Measurements from ENCODE around the gene PLEKHM1. TPM values are rescaled to one million over a fixed set of nuclear protein-coding genes. Genes with fewer than 3 reads are reported as not detected.
"Not testable (repeated sequence)": the region's sequence is repeated elsewhere in the genome, so short reads cannot be mapped to it uniquely, and the experiment has no call there.

Gene PLEKHM1
- total RNA-seq, 1 experiment from 2014 or later: 14.7 TPM

DNA sequence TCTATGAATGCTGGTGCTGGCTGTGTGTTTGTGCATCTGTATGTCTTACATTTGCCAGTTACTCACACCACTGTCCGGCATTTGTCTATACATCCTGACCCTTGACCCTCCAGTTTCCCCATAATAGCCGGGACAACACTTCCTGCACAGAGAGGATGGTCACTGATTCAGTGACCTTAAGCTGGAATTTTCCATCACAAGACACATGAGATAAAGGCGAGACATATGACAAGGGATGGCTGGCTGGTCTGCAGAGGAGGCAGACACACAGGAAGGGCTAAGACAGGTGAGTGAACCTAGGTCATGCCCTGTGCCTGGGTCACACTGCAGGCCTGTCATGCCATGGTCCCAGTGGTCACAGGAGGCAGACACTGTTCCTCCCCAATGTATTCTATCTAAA, 18.3 kb downstream of the PLEKHM1 start:
- DNase-seq, H3K27me3 ChIP-seq, H3K36me3 ChIP-seq, H3K9me3 ChIP-seq, H3K4me3 ChIP-seq: not testable (repeated sequence)

DNA sequence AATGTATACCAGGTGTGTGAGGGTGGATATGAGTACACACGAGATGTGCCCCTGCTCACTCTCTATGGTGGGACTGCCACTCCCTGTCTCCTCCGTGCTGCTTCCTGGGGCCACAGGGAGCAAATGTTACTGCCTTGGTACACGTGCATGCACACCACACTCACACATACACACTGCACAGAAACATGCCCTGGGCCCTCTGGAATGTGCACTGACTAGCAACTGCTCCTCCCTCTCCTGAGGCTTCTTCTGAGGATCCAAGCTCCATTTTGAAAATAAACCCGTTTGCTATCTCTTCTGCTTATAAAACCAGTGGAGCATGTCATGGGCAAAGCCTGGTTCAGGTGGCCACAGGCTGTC, 21.3 kb downstream of the PLEKHM1 start:
- H3K27me3 ChIP-seq, DNase-seq, H3K36me3 ChIP-seq, H3K4me3 ChIP-seq, H3K9me3 ChIP-seq: not testable (repeated sequence)

DNA sequence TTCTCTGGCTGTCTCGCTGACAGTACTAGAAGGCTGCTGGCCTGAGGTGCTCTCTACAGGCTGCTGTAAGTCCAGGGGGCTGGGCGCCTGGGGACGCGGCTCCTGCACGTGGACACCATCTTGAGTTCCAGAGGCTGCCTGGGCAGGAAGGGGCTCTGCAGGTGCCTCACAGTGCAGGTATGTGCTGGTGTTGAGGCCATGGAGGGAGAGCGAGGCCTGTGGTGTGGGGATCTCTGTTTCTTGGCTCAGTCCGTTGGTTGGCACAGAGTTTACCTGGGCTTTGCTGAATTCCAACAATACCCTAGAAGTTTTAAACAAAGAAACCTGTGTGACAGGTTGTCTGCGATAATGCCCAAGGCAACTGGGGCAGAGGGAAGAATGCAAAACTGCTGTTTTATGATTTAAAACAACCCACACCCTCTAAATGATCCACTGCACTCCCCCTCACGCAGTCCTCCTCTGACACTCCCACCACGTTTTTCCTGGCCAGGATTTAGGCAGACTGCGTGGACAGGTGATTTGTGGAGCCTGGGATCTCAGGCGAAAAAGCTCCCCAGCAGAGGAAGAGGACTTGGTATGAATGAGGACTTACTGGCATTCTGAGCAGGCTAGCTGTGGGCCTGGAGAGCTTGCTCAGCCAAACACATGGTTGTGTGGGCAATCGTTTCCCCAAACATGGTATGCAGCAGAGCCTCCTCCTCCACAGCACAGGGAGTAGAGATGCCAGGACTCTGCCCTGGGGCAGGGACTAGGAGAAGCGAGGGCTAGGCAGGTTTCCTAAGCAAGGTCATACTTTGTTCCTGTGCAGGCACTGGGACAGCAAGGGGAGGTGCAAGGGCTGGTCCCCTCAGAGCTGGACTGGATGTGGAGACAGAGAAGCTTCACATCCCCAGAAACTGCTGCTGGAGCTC, 22.0 kb downstream of the PLEKHM1 start:
- DNase-seq, H3K4me3 ChIP-seq, H3K27me3 ChIP-seq, H3K36me3 ChIP-seq, H3K9me3 ChIP-seq: not testable (repeated sequence)

DNA sequence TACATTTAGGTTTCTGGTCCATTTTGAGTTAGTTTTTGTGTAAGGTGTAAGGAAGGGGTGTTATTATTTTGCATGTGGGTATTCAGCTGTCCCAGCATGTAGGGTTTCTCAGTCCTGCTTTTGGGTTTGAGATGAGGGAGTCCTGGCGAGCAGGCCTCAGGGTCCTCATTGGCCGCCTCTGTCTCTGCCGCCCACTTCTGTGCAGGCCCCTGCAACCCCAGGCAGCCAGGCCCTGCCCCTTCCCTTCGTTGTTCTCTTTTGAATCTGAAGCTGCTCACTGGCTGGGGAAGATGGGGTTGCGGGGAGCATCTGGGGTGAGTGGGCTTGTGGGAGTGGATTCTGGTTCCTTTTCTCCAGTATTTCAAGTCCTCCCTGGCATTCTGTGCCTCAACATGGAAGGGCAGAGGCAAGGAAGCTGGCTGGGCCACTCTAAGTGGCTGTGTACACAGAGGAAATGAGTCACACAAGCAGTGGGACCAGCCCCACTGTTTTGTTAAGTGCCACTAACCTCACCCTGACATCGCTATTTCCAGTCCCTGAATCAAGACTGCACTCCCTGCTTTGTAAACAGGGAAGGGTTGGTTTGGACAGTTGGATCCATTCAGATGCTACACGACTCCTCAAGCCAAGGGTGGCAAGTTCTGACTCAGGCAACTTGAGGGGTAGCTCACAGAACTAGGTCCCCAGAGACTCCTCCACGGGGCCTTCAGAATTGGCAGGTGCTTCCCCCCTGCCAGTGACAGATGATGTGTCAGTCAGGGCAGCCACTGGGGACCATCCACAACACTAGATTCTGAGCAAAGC, 28.8 kb downstream of the PLEKHM1 start:
- H3K4me3 ChIP-seq, H3K36me3 ChIP-seq, H3K9me3 ChIP-seq, H3K27me3 ChIP-seq: not testable (repeated sequence)
- DNase-seq: peak; percentile 39

DNA sequence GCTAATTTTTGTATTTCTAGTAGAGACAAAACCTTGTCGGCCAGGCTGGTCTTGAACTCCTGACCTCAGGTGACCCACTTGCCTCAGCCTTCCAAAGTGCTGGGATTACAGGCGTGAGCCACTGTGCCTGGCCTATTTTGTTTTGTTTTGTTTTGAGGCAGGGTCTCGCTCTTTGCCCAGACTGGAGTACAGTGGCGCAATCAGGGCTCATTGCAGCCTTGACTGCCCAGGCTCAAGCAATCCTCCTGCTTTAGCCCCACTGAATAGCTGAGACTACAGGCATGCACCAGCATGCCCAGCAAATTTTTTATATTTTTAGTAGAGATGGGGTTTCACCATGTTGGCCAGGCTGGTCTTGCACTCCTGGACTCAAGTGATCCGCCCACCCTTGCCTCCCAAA, 30.1 kb downstream of the PLEKHM1 start:
- H3K9me3 ChIP-seq, H3K27me3 ChIP-seq, H3K4me3 ChIP-seq, H3K36me3 ChIP-seq, DNase-seq: not testable (repeated sequence)

DNA sequence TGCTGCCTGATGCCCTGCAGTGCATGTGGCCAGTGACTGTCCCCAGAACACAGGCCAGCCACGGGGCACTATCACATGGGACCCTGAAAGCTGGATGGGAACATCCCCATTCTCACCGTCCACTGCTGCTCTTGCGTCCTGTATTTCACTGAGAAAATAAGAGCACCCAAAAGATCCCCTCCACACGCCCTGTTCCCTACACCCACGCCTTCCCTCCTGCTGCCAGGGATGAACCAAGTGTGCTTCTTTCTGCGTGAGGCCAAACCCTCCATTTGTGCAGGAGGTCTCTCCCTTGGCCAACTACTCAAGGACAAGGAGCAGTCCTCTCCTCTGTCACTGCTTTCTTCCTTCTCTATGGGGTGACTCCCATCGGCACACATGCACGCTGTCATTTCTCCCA, 36.2 kb downstream of the PLEKHM1 start:
- not testable (repeated sequence) for H3K36me3 ChIP-seq, DNase-seq, H3K9me3 ChIP-seq, H3K4me3 ChIP-seq, H3K27me3 ChIP-seq

DNA sequence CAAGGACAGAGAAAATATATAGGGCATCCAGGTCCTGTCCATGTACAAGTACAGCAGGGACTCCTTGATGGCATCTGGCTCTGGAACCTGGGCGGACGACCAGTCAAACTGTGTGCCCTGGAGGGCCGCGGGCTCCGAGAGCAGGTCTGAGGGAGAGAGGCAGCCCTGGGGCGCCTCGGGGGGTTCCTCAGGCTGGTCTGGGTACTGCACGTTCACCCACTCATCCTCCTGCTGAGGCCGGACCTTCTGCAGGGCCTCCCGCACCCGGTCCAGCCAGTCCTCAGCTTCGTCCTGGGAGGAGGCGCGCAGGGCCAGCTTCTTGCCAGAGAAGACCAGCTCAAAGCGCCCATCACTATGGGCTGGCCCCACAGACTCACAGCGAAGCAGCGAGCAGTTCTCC, 36.8 kb downstream of the PLEKHM1 start:
- DNase-seq, H3K27me3 ChIP-seq, H3K36me3 ChIP-seq, H3K9me3 ChIP-seq, H3K4me3 ChIP-seq: not testable (repeated sequence)

DNA sequence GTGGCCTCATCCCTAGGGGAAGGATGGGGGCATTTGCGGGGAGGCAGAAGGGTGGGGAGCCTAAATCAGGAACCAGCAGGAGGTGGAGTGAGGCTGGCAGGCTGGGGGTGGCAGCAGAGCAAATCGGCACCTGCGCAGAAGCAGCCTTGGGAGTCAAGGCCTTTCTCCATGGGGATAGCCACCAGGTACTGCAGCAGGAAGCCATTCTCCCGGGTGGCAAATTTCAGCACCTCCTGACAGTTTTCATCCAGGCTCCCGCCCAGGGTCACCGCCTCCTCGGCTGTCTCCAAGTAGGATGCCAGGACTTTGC, 37.3 kb downstream of the PLEKHM1 start:
- DNase-seq, H3K4me3 ChIP-seq, H3K27me3 ChIP-seq, H3K36me3 ChIP-seq, H3K9me3 ChIP-seq: not testable (repeated sequence)

DNA sequence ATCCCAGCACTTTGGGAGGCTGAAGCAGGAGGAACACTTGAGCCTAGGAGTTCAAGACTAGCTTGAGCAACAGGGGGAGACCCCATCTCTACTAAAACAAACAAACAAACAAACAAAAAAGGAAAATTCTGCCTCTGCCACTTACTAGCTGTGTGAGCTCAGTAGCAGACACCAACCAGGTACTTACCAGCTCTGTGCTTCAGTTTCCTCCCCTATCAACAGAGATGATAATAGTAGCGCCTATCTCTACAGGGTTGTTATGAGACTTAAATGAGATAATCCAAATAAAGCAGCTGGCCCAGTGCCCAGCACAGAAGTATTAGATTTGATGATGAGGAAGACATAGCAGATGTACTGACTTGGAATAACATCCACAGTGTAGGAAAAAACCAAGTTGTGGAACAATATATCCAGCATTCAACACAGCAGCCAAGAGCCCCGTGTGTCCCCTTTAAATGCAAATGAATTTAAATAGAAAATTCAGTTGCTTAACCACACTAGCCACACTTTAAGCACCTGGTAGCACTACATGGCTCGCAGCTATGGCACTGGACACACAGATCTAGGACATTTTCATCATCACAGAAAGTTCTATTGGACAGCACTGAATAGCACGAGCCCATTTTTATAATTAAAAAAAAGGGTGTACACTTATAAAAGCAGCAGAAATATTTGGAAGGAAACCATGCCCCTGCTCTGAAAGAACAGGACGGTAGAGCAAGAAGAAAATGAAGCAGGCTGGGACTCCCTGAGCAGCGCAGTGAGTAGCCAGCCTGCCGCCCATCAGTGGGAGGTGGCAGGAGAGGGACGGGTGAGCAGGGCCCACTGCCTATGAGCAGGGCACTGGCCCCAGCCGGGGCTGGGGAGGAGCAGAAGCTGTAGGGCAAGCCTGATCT, 37.9 kb downstream of the PLEKHM1 start:
- not testable (repeated sequence) for DNase-seq, H3K9me3 ChIP-seq, H3K27me3 ChIP-seq, H3K4me3 ChIP-seq, H3K36me3 ChIP-seq

DNA sequence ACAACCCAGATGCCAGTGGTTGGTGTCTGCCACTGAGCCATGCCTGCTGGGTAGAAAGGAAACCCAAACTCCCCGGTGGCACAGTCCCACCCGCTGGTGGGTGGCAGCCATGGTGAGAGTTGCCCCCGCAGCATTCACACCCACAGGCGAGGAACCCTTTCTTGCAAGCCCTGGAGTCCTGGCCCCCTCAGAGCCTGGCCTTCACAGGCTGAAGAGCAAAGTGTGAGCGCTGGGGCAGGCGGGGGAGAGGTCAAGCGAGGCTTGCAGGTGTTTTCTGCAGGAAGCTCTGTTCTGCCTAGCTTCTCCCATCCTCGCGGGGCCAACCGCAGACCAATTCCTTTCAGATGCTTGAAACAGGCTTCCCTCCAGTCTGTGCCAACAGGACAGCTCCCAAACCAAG, 38.9 kb downstream of the PLEKHM1 start:
- not testable (repeated sequence) for H3K4me3 ChIP-seq, H3K27me3 ChIP-seq, H3K9me3 ChIP-seq, H3K36me3 ChIP-seq, DNase-seq

DNA sequence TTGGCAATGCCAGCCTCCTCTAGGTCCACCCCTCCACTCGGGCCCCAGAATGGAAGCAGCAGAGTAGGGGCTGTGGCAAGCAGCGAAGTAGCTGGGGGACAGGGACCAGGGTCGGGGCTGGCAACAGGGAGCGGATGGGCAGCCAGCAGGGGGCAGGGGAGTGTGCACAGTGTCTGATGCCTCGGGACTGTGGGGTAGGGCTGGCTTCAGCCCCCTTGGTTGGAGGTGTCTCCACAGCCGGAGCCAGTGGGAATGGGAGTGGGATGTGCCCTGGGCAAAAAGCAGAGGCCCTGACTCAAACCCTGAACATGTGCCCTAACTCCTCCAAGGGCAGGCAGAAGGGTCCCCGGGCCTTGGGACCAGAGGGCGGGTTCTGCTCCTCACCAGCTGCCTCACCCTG, 39.4 kb downstream of the PLEKHM1 start:
- Histone ChIP-seq H3K4me3 (no peak overlapping the region), H3K36me3 (peaks cover 2% of the 10 kb centered on the region; the same call in 1 of the 2 replicates), H3K27me3 (no peaks in the 10 kb centered on the region), H3K9me3 (no peaks in the 10 kb centered on the region)
- DNase-seq: no peak

DNA sequence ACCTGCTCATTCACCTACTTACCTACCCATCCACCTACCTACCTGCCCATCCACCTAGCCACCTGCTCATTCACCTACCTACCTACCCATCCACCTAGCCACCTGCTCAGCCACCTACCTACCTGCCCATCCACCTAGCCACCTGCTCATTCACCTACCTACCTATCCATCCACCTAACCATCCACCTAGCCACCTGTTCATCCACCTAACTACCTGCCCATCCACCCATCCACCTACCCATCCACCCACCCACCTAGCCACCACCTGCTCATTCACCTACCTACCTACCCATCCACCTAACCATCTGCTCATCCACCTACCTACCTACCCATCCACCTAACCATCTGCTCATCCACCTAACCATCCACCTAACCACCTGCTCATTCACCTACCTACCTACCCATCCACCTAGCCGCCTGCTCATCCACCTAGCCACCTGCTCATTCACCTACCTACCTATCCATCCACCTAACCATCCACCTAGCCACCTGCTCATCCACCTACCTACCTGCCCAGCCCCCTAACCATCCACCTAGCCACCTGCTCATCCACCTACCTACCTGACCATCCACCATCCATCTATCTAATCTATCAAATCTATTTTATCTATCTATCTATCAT, 40.7 kb downstream of the PLEKHM1 start:
- H3K36me3 ChIP-seq, DNase-seq, H3K9me3 ChIP-seq, H3K4me3 ChIP-seq, H3K27me3 ChIP-seq: not testable (repeated sequence)

DNA sequence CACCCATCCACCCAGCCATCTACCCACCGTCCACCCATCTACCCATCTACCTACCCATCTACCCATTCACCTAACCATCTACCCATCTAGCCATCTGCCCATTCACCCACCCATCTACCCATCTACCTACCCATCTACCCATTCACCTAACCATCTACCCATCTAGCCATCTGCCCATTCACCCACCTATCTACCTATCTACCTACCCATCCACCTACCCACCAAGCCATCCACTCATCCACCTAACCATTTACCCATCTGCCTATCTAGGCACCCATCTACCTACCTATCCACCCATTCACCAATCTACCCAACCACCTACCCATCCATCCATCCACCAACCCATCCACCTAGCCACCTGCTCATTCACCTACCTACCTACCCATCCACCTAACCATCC, 41.3 kb downstream of the PLEKHM1 start:
- not testable (repeated sequence) for DNase-seq, H3K36me3 ChIP-seq, H3K4me3 ChIP-seq, H3K27me3 ChIP-seq, H3K9me3 ChIP-seq

DNA sequence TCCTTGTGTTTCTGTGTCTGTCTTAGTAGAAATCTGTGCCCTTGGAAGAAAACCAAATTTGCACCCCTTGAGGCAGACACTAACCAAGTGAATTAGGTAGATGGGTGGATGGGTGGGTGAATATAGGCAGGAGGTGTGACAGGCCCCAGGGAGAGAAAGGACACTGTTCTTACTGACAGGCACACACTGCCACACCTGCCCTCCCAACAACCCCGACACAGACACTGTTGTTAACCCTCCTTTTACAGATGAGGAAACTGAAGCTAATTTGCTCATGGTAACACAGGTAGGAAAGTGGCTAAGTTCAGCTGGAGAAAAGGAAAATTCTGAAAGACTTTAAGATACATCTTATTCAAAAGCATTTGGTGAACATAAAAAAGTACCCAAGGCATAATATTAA, 42.0 kb downstream of the PLEKHM1 start:
- H3K9me3 ChIP-seq, H3K4me3 ChIP-seq: not testable (repeated sequence)

DNA sequence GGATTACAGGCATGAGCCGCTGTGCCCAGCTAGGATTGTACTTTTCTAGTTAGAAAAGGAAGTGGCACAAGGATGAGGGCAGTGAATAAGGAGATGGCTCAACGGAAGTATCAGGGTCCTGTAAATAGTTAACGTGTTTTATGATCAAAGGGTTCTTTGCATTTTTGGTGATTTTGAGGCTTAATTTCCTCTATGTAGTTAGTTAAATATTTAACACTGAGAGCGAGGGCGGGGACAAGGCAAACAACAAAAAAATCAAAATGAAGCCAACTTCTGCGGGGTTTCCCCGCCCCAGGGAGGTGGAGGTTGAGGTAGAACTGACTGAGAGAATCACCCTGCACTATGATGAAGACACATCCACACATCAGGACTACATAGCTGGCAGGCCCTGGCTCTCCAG, 42.5 kb downstream of the PLEKHM1 start:
- DNase-seq, H3K4me3 ChIP-seq, H3K9me3 ChIP-seq, H3K27me3 ChIP-seq, H3K36me3 ChIP-seq: not testable (repeated sequence)

More for the DNA sequence above, 42.0 kb downstream of the PLEKHM1 start:
- not testable (repeated sequence) for DNase-seq, H3K27me3 ChIP-seq, H3K36me3 ChIP-seq

DNA sequence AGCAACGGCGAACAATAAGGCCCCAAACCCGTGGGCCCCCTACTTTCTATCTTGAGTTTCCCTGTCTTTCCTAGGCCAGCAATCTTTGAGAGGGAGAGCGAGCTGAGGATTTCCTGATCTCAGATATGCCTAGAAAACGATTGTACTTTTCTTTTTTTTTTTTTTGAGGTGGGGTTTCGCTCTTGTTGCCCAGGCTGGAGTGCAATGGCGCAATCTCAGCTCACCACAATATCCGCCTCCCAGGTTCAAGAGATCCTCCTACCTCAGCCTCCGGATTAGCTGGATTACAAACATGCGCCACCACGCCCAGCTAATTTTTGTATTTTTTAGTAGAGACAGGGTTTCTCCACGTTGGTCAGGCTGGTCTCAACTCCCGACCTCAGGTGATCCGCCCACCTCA, 42.9 kb downstream of the PLEKHM1 start:
- not testable (repeated sequence) for H3K27me3 ChIP-seq, H3K36me3 ChIP-seq, H3K4me3 ChIP-seq, H3K9me3 ChIP-seq, DNase-seq

Measured in MG63 (cell line).